GM19395 (cell line): ENCODE data around the gene SLCO3A1.

ENCODE experiments used
- ATAC-seq: cut with Tn5 transposase; IDR thresholded peaks from one replicate; pipeline ENCODE4 v1.9.1; 2021; ENCODE audit warnings: mild to moderate bottlenecking, moderate library complexity; ENCODE audit not compliant: unreplicated experiment

SLCO3A1 gene

GRCh38 chr15:91909111-91909510 is 55.6 kb downstream of the SLCO3A1 start:
- ATAC-seq: no peak

- no peak for ATAC-seq
These were observed 56.1 kb downstream of the SLCO3A1 start for GRCh38 chr15:91909574-91909973.

GRCh38 chr15:91911844-91912243 is 58.3 kb downstream of the SLCO3A1 start:
- ATAC-seq: no peak

GRCh38 chr15:91912336-91912735 is 58.8 kb downstream of the SLCO3A1 start:
- ATAC-seq: no peak

- no peak for ATAC-seq
These were observed 60.1 kb downstream of the SLCO3A1 start for GRCh38 chr15:91913560-91913959.

- no peak for ATAC-seq
These were observed 62.1 kb downstream of the SLCO3A1 start for GRCh38 chr15:91915576-91915975.

- ATAC-seq: no peak
These were observed 62.5 kb downstream of the SLCO3A1 start for GRCh38 chr15:91916051-91916450.

GRCh38 chr15:91917686-91918360 is 64.3 kb downstream of the SLCO3A1 start:
- ATAC-seq: no peak

- ATAC-seq: no peak
These were observed 65.6 kb downstream of the SLCO3A1 start for GRCh38 chr15:91919014-91919534.

- ATAC-seq: no peak
These were observed 67.8 kb downstream of the SLCO3A1 start for GRCh38 chr15:91921188-91921842.

GRCh38 chr15:91921843-91922198 is 68.3 kb downstream of the SLCO3A1 start:
- no peak for ATAC-seq

GRCh38 chr15:91922646-91923547 is 69.4 kb downstream of the SLCO3A1 start:
- ATAC-seq: no peak

GRCh38 chr15:91924183-91924582 is 70.7 kb downstream of the SLCO3A1 start:
- no peak for ATAC-seq

GRCh38 chr15:91924837-91925495 is 71.5 kb downstream of the SLCO3A1 start:
- no peak for ATAC-seq

- ATAC-seq: no peak
These were observed 72.3 kb downstream of the SLCO3A1 start for GRCh38 chr15:91925794-91926193.

GRCh38 chr15:91926908-91927270 is 73.4 kb downstream of the SLCO3A1 start:
- ATAC-seq: no peak

- ATAC-seq: no peak
These were observed 74.1 kb downstream of the SLCO3A1 start for GRCh38 chr15:91927585-91927984.

GRCh38 chr15:91928675-91929074 is 75.2 kb downstream of the SLCO3A1 start:
- ATAC-seq: no peak

GRCh38 chr15:91929509-91929908 is 76.0 kb downstream of the SLCO3A1 start:
- ATAC-seq: no peak

GRCh38 chr15:91930092-91930491 is 76.6 kb downstream of the SLCO3A1 start:
- ATAC-seq: no peak

GRCh38 chr15:91936182-91936775 is 82.8 kb downstream of the SLCO3A1 start:
- ATAC-seq: no peak
